HL-60 (cell line): Measurements from ENCODE around the gene EIF4G3.

Experiments
- GABPA ChIP-seq: IDR thresholded peaks from 2 replicates; pipeline ENCODE4 v1.6.1; 2012; ENCODE audit warnings: low read depth
- TF ChIP-seq, protein P1 (sequence below): IDR thresholded peaks from one replicate; pipeline ENCODE4 v1.5.1; 2011; ENCODE audit warnings: low read length, control low read depth, inconsistent platforms; ENCODE audit not compliant: insufficient read depth
- TF ChIP-seq, protein P2 (sequence below): IDR thresholded peaks from 2 replicates; pipeline ENCODE4 v1.6.1; 2012; ENCODE audit warnings: low read depth; ENCODE audit not compliant: insufficient replicate concordance

DNA sequence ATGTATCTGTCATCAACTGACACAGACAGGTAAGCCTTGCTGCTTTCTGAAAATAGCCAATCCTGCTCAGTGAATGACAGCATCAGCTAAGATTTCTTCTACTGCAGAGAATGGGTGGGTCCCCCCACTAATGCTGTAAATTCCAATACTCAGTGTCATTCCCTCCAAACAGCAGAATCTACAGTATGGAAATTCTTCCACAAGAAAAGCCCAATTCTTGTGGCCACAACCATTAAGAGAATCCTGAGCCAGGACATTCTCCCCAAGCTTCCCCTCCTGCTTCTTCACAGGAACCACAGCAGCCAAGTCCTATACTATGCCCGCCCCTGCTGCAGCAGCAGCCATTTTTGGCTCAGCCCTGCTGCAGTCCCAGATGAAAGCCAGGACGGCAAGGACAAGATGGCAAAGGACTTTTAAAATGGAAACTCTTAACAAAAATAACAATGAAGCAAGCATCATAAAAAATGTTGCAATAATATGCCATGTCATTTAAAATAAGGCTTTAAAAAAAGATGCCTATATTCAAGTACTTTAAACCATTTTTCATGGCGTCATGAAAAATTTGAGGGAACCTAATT lies 26.8 kb downstream of the EIF4G3 start:
- TF ChIP-seq, protein P1, sequence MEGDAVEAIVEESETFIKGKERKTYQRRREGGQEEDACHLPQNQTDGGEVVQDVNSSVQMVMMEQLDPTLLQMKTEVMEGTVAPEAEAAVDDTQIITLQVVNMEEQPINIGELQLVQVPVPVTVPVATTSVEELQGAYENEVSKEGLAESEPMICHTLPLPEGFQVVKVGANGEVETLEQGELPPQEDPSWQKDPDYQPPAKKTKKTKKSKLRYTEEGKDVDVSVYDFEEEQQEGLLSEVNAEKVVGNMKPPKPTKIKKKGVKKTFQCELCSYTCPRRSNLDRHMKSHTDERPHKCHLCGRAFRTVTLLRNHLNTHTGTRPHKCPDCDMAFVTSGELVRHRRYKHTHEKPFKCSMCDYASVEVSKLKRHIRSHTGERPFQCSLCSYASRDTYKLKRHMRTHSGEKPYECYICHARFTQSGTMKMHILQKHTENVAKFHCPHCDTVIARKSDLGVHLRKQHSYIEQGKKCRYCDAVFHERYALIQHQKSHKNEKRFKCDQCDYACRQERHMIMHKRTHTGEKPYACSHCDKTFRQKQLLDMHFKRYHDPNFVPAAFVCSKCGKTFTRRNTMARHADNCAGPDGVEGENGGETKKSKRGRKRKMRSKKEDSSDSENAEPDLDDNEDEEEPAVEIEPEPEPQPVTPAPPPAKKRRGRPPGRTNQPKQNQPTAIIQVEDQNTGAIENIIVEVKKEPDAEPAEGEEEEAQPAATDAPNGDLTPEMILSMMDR: no peak
- TF ChIP-seq, protein P2, sequence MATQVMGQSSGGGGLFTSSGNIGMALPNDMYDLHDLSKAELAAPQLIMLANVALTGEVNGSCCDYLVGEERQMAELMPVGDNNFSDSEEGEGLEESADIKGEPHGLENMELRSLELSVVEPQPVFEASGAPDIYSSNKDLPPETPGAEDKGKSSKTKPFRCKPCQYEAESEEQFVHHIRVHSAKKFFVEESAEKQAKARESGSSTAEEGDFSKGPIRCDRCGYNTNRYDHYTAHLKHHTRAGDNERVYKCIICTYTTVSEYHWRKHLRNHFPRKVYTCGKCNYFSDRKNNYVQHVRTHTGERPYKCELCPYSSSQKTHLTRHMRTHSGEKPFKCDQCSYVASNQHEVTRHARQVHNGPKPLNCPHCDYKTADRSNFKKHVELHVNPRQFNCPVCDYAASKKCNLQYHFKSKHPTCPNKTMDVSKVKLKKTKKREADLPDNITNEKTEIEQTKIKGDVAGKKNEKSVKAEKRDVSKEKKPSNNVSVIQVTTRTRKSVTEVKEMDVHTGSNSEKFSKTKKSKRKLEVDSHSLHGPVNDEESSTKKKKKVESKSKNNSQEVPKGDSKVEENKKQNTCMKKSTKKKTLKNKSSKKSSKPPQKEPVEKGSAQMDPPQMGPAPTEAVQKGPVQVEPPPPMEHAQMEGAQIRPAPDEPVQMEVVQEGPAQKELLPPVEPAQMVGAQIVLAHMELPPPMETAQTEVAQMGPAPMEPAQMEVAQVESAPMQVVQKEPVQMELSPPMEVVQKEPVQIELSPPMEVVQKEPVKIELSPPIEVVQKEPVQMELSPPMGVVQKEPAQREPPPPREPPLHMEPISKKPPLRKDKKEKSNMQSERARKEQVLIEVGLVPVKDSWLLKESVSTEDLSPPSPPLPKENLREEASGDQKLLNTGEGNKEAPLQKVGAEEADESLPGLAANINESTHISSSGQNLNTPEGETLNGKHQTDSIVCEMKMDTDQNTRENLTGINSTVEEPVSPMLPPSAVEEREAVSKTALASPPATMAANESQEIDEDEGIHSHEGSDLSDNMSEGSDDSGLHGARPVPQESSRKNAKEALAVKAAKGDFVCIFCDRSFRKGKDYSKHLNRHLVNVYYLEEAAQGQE: no peak
- TF ChIP-seq GABPA: no peak
